NCI-H1417 treated with DMSO at 0.1 percent for 48 hours (cell line): ENCODE measurements around the gene CCDC51.
"Not testable (repeated sequence)": the region's sequence is repeated elsewhere in the genome, so short reads cannot be mapped to it uniquely, and the experiment has no call there.

ENCODE experiments used
- DNase-seq: peaks from one replicate; lab custom pipeline; 2025; lab: John Stamatoyannopoulos, UW

The CCDC51 gene

GRCh38 chr3:48405971-48406370, 33.9 kb downstream of the CCDC51 start:
- DNase-seq: no peak

GRCh38 chr3:48405343-48405881, 34.5 kb downstream of the CCDC51 start:
- DNase-seq: no peak

- DNase-seq: no peak
These were observed 35.2 kb downstream of the CCDC51 start for GRCh38 chr3:48404440-48405342.

GRCh38 chr3:48403533-48404439, 36.1 kb downstream of the CCDC51 start:
- DNase-seq: no peak

GRCh38 chr3:48402907-48403306, 37.0 kb downstream of the CCDC51 start:
- DNase-seq: no peak

GRCh38 chr3:48402281-48402732, 37.6 kb downstream of the CCDC51 start:
- no peak for DNase-seq

GRCh38 chr3:48401434-48401901, 38.5 kb downstream of the CCDC51 start:
- not testable (repeated sequence) for DNase-seq

GRCh38 chr3:48400824-48401433, 39.0 kb downstream of the CCDC51 start:
- no peak for DNase-seq

GRCh38 chr3:48399387-48400172, 40.3 kb downstream of the CCDC51 start:
- DNase-seq: no peak

GRCh38 chr3:48398701-48399386, 41.1 kb downstream of the CCDC51 start:
- no peak for DNase-seq

GRCh38 chr3:48397767-48398681, 41.9 kb downstream of the CCDC51 start:
- DNase-seq: no peak

- no peak for DNase-seq
These were observed 44.2 kb downstream of the CCDC51 start for GRCh38 chr3:48395714-48396113.

GRCh38 chr3:48394391-48394790, 45.5 kb downstream of the CCDC51 start:
- no peak for DNase-seq

GRCh38 chr3:48388966-48389365, 51.0 kb downstream of the CCDC51 start:
- no peak for DNase-seq

GRCh38 chr3:48387634-48388033, 52.3 kb downstream of the CCDC51 start:
- DNase-seq: no peak
